H1 (cell line): ENCODE data around the gene SCARB1. TPM values are rescaled to one million over a fixed set of nuclear protein-coding genes. Genes with fewer than 3 reads are reported as not detected.

Source experiments
- CTCF ChIA-PET: fragments of 300-600 bp; sonication (Branson Sonifier 250); formaldehyde crosslinking; loops from one replicate; lab custom pipeline; 2021; ENCODE audit not compliant: partially characterized antibody; lab: Charles Lee
- POLR2A ChIA-PET: fragments of 300-600 bp; sonication (Branson Sonifier 250); formaldehyde crosslinking; loops from one replicate; lab custom pipeline; 2021; ENCODE audit warnings: inconsistent platforms; ENCODE audit not compliant: partially characterized antibody; lab: Charles Lee
- DNase-seq, 2 experiments: peaks; one replicate each; pipeline versions ENCODE4 v3.0.0 to v3.0.0-alpha.2; 2010 to 2022; ENCODE audit warnings: low spot score in 2 of 2, low read depth in 1 of 2, mixed read lengths in 1 of 2
- FAIRE-seq: peaks from 2 replicates; lab custom pipeline; 2011; peaks lifted over from hg19 to GRCh38; lab: Jason Lieb, UNC
- H2AFZ ChIP-seq: 2 replicates; pipeline ENCODE4 v1.8.1; 2012; ENCODE audit warnings: low read length, inconsistent platforms
- H2AK5ac ChIP-seq: 2 replicates; pipeline ENCODE4 v1.6.1; 2013; ENCODE audit warnings: low read depth, low read length
- H2BK120ac ChIP-seq: replicated peaks from 2 replicates; pipeline ENCODE3; 2013; ENCODE audit warnings: low read depth, low read length, inconsistent platforms
- H2BK12ac ChIP-seq: 2 replicates; pipeline ENCODE4 v1.6.1; 2013; ENCODE audit warnings: low read depth, low read length
- H2BK15ac ChIP-seq: 2 replicates; pipeline ENCODE4 v1.6.1; 2013; ENCODE audit warnings: low read length
- H2BK20ac ChIP-seq: 2 replicates; pipeline ENCODE4 v1.6.1; 2013; ENCODE audit warnings: low read length
- H2BK5ac ChIP-seq: 2 replicates; pipeline ENCODE4 v1.6.1; 2013; ENCODE audit warnings: low read depth, low read length
- H3K14ac ChIP-seq: 2 replicates; pipeline ENCODE4 v1.6.1; 2013; ENCODE audit warnings: inconsistent platforms; ENCODE audit not compliant: insufficient read length
- H3K18ac ChIP-seq: 2 replicates; pipeline ENCODE4 v1.6.1; 2013; ENCODE audit warnings: low read length; ENCODE audit errors: extremely low read depth
- H3K23ac ChIP-seq: 2 replicates; pipeline ENCODE4 v1.6.1; 2013; ENCODE audit warnings: inconsistent platforms; ENCODE audit not compliant: insufficient read length
- H3K23me2 ChIP-seq: 2 replicates; pipeline ENCODE4 v1.6.1; 2013; ENCODE audit warnings: low read depth, low read length
- H3K27ac ChIP-seq: 2 replicates; pipeline ENCODE4 v1.6.1; 2011; ENCODE audit warnings: low read depth, low read length, inconsistent platforms
- H3K27me3 ChIP-seq, 4 experiments: replicated peaks in 1 of 4; 1 replicate in 1 of 4; 2 replicates in 3 of 4; pipeline versions ENCODE4 v1.6.1 to v1.8.1; 2011 to 2013; ENCODE audit warnings: low read length in 3 of 4, mild to moderate bottlenecking in 3 of 4, inconsistent platforms in 2 of 4, mixed read lengths in 2 of 4, moderate library complexity in 1 of 4; ENCODE audit not compliant: control insufficient read depth in 3 of 4, insufficient read depth in 3 of 4; ENCODE audit errors: extremely low read depth in 1 of 4
- H3K36me3 ChIP-seq, 4 experiments: 2 replicates each; pipeline versions ENCODE4 v1.6.1 to v1.8.1; 2011 to 2013; ENCODE audit warnings: mild to moderate bottlenecking in 4 of 4, low read length in 3 of 4, moderate library complexity in 2 of 4, control low read depth in 1 of 4, inconsistent platforms in 1 of 4; ENCODE audit not compliant: insufficient read depth in 4 of 4, control insufficient read depth in 2 of 4
- H3K4ac ChIP-seq: replicated peaks from 2 replicates; pipeline ENCODE3; 2013; ENCODE audit warnings: low read length, low read depth, mixed read lengths, inconsistent platforms; ENCODE audit not compliant: insufficient read length
- H3K4me1 ChIP-seq, 4 experiments: replicated peaks in 1 of 4; 1 replicate in 1 of 4; 2 replicates in 3 of 4; pipeline versions ENCODE4 v1.6.1 to v1.8.1; 2011 to 2013; ENCODE audit warnings: low read length in 3 of 4, inconsistent platforms in 2 of 4, mixed read lengths in 1 of 4; ENCODE audit not compliant: insufficient read depth in 4 of 4, control insufficient read depth in 3 of 4
- H3K4me2 ChIP-seq, 2 experiments: 2 replicates each; pipeline versions ENCODE4 v1.6.1 to v1.8.1; 2011 to 2013; ENCODE audit warnings: low read depth in 2 of 2, low read length in 2 of 2, control low read depth in 1 of 2, inconsistent platforms in 1 of 2, mild to moderate bottlenecking in 1 of 2; ENCODE audit not compliant: insufficient read depth in 1 of 2
- H3K4me3 ChIP-seq, 4 experiments: fragments of 200-600, 300-600 bp in 1 of 4; sonication (generic), shearing (Covaris generic), sonication (Bioruptor Twin) in 1 of 4; 2 replicates each; pipeline versions ENCODE4 v1.5.1 to v1.8.1; 2011 to 2016; ENCODE audit warnings: low read length in 4 of 4, low read depth in 3 of 4, control low read depth in 2 of 4, inconsistent platforms in 2 of 4, mild to moderate bottlenecking in 2 of 4, mixed read lengths in 1 of 4, moderate library complexity in 1 of 4; ENCODE audit not compliant: insufficient read depth in 2 of 4; ENCODE audit errors: extremely low read depth in 1 of 4
- H3K56ac ChIP-seq: replicated peaks from 2 replicates; pipeline ENCODE3; 2013; ENCODE audit warnings: low read depth, mild to moderate bottlenecking, mixed read lengths, low read length, inconsistent platforms; ENCODE audit not compliant: insufficient read length
- H3K79me1 ChIP-seq: 2 replicates; pipeline ENCODE4 v1.6.1; 2013; ENCODE audit warnings: low read depth, low read length, control low read depth
- H3K79me2 ChIP-seq, 2 experiments: 2 replicates each; pipeline versions ENCODE4 v1.6.1 to v1.8.1; 2012 to 2013; ENCODE audit warnings: low read length in 2 of 2, mild to moderate bottlenecking in 2 of 2, inconsistent platforms in 1 of 2; ENCODE audit not compliant: insufficient read depth in 2 of 2, control insufficient read depth in 1 of 2
- H3K9ac ChIP-seq, 4 experiments: replicated peaks in 1 of 4; 1 replicate in 1 of 4; 2 replicates in 3 of 4; pipeline versions ENCODE4 v1.6.1 to v1.8.1; 2011 to 2013; ENCODE audit warnings: low read depth in 3 of 4, low read length in 3 of 4, control low read depth in 2 of 4, mild to moderate bottlenecking in 2 of 4, moderate library complexity in 2 of 4, inconsistent platforms in 1 of 4; ENCODE audit errors: extremely low read depth in 1 of 4
- H3K9me3 ChIP-seq, 2 experiments: 2 replicates each; pipeline versions ENCODE4 v1.6.1 to v1.8.1; 2012 to 2013; ENCODE audit warnings: mild to moderate bottlenecking in 2 of 2, moderate library complexity in 2 of 2, control low read depth in 1 of 2, inconsistent platforms in 1 of 2, low read depth in 1 of 2, low read length in 1 of 2, mixed read lengths in 1 of 2; ENCODE audit not compliant: insufficient read depth in 2 of 2
- H4K20me1 ChIP-seq, 2 experiments: replicated peaks in 1 of 2; 2 replicates each; pipeline versions ENCODE3 to v1.8.1; 2011 to 2013; ENCODE audit warnings: inconsistent platforms in 2 of 2, low read length in 2 of 2, mild to moderate bottlenecking in 1 of 2; ENCODE audit not compliant: insufficient read depth in 2 of 2, control insufficient read depth in 1 of 2
- H4K5ac ChIP-seq: 2 replicates; pipeline ENCODE4 v1.6.1; 2013; ENCODE audit warnings: low read length, low read depth, mixed read lengths, inconsistent platforms; ENCODE audit not compliant: insufficient read length
- H4K8ac ChIP-seq: 2 replicates; pipeline ENCODE4 v1.8.0; 2013; ENCODE audit warnings: mild to moderate bottlenecking, moderate library complexity, low read length, inconsistent platforms; ENCODE audit not compliant: insufficient read depth; ENCODE audit errors: extremely low read depth
- H4K91ac ChIP-seq: replicated peaks from 2 replicates; pipeline ENCODE3; 2013; ENCODE audit warnings: low read length, mixed read lengths, inconsistent platforms; ENCODE audit not compliant: insufficient read length
- ASH2L ChIP-seq: fragments of 200-600, 300-600 bp; sonication (generic); IDR thresholded peaks from one replicate; pipeline ENCODE4 v1.7.1; 2017; ENCODE audit warnings: low read length
- CBX5 ChIP-seq: fragments of 300-800, 300-1000 bp; sonication (generic); IDR thresholded peaks from 2 replicates; pipeline ENCODE4 v1.7.1; 2016; ENCODE audit warnings: antibody characterized with exemption, low read length, low read depth
- CTBP2 ChIP-seq: IDR thresholded peaks from 2 replicates; pipeline ENCODE4 v1.7.0; 2011; ENCODE audit warnings: borderline replicate concordance, mild to moderate bottlenecking, moderate library complexity, mixed read lengths, low read length; ENCODE audit not compliant: insufficient read depth, insufficient read length
- RNF2 ChIP-seq: fragments of 200-900, 300-1000 bp; sonication (generic); IDR thresholded peaks from 2 replicates; pipeline ENCODE4 v1.7.1; 2016; ENCODE audit warnings: borderline replicate concordance, low read depth, mild to moderate bottlenecking, antibody characterized with exemption, low read length; ENCODE audit not compliant: poor library complexity, severe bottlenecking; ENCODE audit errors: missing control alignments
- SP1 ChIP-seq: IDR thresholded peaks from 2 replicates; pipeline ENCODE4 v1.6.1; 2011; ENCODE audit warnings: low read depth, low read length
- YY1 ChIP-seq: IDR thresholded peaks from 2 replicates; pipeline ENCODE4 v1.6.1; 2011; ENCODE audit warnings: low read depth, mild to moderate bottlenecking, low read length
- WGBS, 2 experiments: shearing (Covaris generic) in 1 of 2; methylation state at CpG; one replicate each; pipeline versions ENCODE4 v1.1.6 to v1.1.7; 2013 to 2015; ENCODE audit warnings: low lambda C conversion rate in 2 of 2, mixed read lengths in 2 of 2, inconsistent platforms in 1 of 2, low coverage in 1 of 2, missing lambda C conversion rate in 1 of 2; ENCODE audit not compliant: insufficient replicate concordance in 2 of 2, insufficient coverage in 1 of 2, insufficient read length in 1 of 2; ENCODE audit errors: extremely low coverage in 1 of 2, missing lambda C conversion rate in 1 of 2; 5-methylcytosine and 5-hydroxymethylcytosine counted together
- polyA plus RNA-seq, 7 experiments: library from polyadenylated mRNA; depleted of rRNA in 3 of 7; stranded (reverse) in 5 of 7; unstranded in 2 of 7; fragments of >200 nt in 5 of 7; fragments of 200-250 nt in 2 of 7; gene quantifications; 1 replicate in 5 of 7; 2 replicates in 1 of 7; 4 replicates in 1 of 7; pipeline versions ENCODE4 v1.2.1 to v1.2.3, GENCODE V29; 2011 to 2013; ENCODE audit warnings: missing spikeins in 2 of 7, mixed read lengths in 2 of 7
- total RNA-seq: library from RNA; stranded (reverse); fragmentation: NEBNext Ultra II Directional; extraction: Animal tissue kit (Norgen Biotek cat#: 25700); gene quantifications from 2 replicates; pipeline ENCODE4 v1.2.1, GENCODE V29; 2021

The SCARB1 gene
- total and polyA plus RNA-seq, 2 of the 8 experiments (the other 6 are each of a cell fraction or from before 2014, with no cell fraction given): 45.3 to 57.1 TPM

GRCh38 chr12:124876171-124876570, 12.5 kb upstream of the SCARB1 start:
- H3K9ac ChIP-seq: no peak overlapping the region
- H2AK5ac ChIP-seq: peak overlapping the region; percentile 100
- H3K4ac ChIP-seq: no peak overlapping the region
- no peak overlapping the region; the same call in 1 of the 2 replicates for H3K18ac ChIP-seq
- peaks cover 3% of the 10 kb centered on the region; the same call in 1 of the 2 replicates for H3K23me2 ChIP-seq
- H4K91ac ChIP-seq: peak overlapping the region; percentile 73
- H2BK12ac ChIP-seq: 0 out of 2 replicates have a peak overlapping the region, but pooled peaks have one; percentile 68
- POLR2A ChIA-PET: no interaction called here
- 0 out of 7 replicates have a peak, but pooled peaks cover 0 to 2% (median 0%) of the 10 kb centered on the region in 4 experiments for H3K4me1 ChIP-seq
- H3K4me3 ChIP-seq: no peak overlapping the region
- DNase-seq (no peak), FAIRE-seq (no peak)
- H3K36me3 ChIP-seq: no peaks in the 10 kb centered on the region
- no peak overlapping the region for H3K56ac ChIP-seq
- no peak overlapping the region for H2AFZ ChIP-seq
- peaks cover 0 to 2% of the 10 kb centered on the region in 2 experiments for H4K20me1 ChIP-seq
- 79% methylated on average over 2 of the region's 2 CpGs; no CpG with 5 or more reads in 1 of the 2 experiments for WGBS, 2 experiments
- H2BK20ac ChIP-seq: no peak overlapping the region; the same call in 1 of the 2 replicates
- H2BK120ac ChIP-seq: no peak overlapping the region
- no peak for TF ChIP-seq YY1
- TF ChIP-seq SP1: no peak
- TF ChIP-seq RNF2: no peak
- no peak for TF ChIP-seq ASH2L
- TF ChIP-seq CBX5: no peak
- no peak for TF ChIP-seq CTBP2
- H2BK5ac ChIP-seq: no peak overlapping the region
- H3K14ac ChIP-seq: no peak overlapping the region
- no peaks in the 10 kb centered on the region for H3K79me2 ChIP-seq
- no peaks in the 10 kb centered on the region for H3K79me1 ChIP-seq
- peak overlapping the region; percentile 100; the same call in 1 of the 2 replicates for H2BK15ac ChIP-seq
- H3K27me3 ChIP-seq: no peaks in the 10 kb centered on the region
- H3K4me2 ChIP-seq: no peak overlapping the region
- H3K9me3 ChIP-seq: no peaks in the 10 kb centered on the region
- H3K23ac ChIP-seq: no peak overlapping the region
- CTCF ChIA-PET: no interaction called here
- no peak overlapping the region; the same call in 1 of the 2 replicates for H4K8ac ChIP-seq
- H3K27ac ChIP-seq: no peak overlapping the region
- no peak overlapping the region for H4K5ac ChIP-seq
